GM10847 (cell line): Measurements from ENCODE around the gene CLDND1.

Experiments
- POLR2A ChIP-seq: IDR thresholded peaks from 2 replicates; pipeline ENCODE4 v1.6.1; 2011; ENCODE audit not compliant: insufficient read length; ENCODE audit errors: extremely low read depth

Gene CLDND1

GRCh38 chr3:98554580-98554979, 31.9 kb upstream of the CLDND1 start:
- TF ChIP-seq POLR2A, result no peak

GRCh38 chr3:98553753-98554152, 31.1 kb upstream of the CLDND1 start:
- TF ChIP-seq POLR2A, result no peak

- TF ChIP-seq POLR2A, result no peak
Observed at GRCh38 chr3:98553021-98553563, 30.4 kb upstream of the CLDND1 start.

- no peak for TF ChIP-seq POLR2A
Observed at GRCh38 chr3:98552232-98553020, 29.7 kb upstream of the CLDND1 start.

- no peak for TF ChIP-seq POLR2A
Observed at GRCh38 chr3:98551754-98552153, 29.1 kb upstream of the CLDND1 start.

GRCh38 chr3:98551236-98551635, 28.5 kb upstream of the CLDND1 start:
- TF ChIP-seq POLR2A, result no peak

- no peak for TF ChIP-seq POLR2A
Observed at GRCh38 chr3:98550833-98551232, 28.1 kb upstream of the CLDND1 start.

GRCh38 chr3:98548544-98548943, 25.8 kb upstream of the CLDND1 start:
- TF ChIP-seq POLR2A, result no peak

- TF ChIP-seq POLR2A, result no peak
Observed at GRCh38 chr3:98545940-98546339, 23.2 kb upstream of the CLDND1 start.

GRCh38 chr3:98542623-98543022, 19.9 kb upstream of the CLDND1 start:
- no peak for TF ChIP-seq POLR2A

GRCh38 chr3:98541695-98542094, 19.0 kb upstream of the CLDND1 start:
- TF ChIP-seq POLR2A, result no peak

GRCh38 chr3:98540346-98540745, 17.6 kb upstream of the CLDND1 start:
- no peak for TF ChIP-seq POLR2A

GRCh38 chr3:98536456-98537017, 13.8 kb upstream of the CLDND1 start:
- peak; percentile 26 for TF ChIP-seq POLR2A

GRCh38 chr3:98534734-98535133, 12.0 kb upstream of the CLDND1 start:
- no peak for TF ChIP-seq POLR2A

- no peak for TF ChIP-seq POLR2A
Observed at GRCh38 chr3:98534168-98534567, 11.5 kb upstream of the CLDND1 start.
